OCI-LY7 (cell line): ENCODE results near the gene ISM2. TPM values are rescaled to one million over a fixed set of nuclear protein-coding genes. Genes with fewer than 3 reads are reported as not detected.

Experiments used
- BruUV-seq: library from RNA; stranded (reverse); fragments of 400-500 nt; replicated peaks from 2 replicates; lab custom pipeline; 2021; lab: Mats Ljungman, UMichigan
- CTCF ChIA-PET: fragments of 300-600 bp; sonication (Branson Sonifier 250); formaldehyde crosslinking; loops from one replicate; lab custom pipeline; 2022; ENCODE audit warnings: antibody characterized with exemption; ENCODE audit not compliant: unreplicated experiment; lab: Charles Lee
- POLR2A ChIA-PET: fragments of 300-600 bp; sonication (Branson Sonifier 250); formaldehyde crosslinking; loops from one replicate; lab custom pipeline; 2022; ENCODE audit warnings: antibody characterized with exemption; lab: Charles Lee
- DNase-seq: peaks from one replicate; pipeline ENCODE4 v3.0.0-alpha.2; 2015; ENCODE audit warnings: low spot score
- H2AFZ ChIP-seq: fragments of 200-600 bp; sonication (generic), shearing (Covaris generic); 2 replicates; pipeline ENCODE4 v1.6.1; 2014; ENCODE audit warnings: mild to moderate bottlenecking, antibody characterized with exemption, low read length, moderate library complexity
- H3K27ac ChIP-seq: fragments of 200-600 bp; sonication (generic); 2 replicates; pipeline ENCODE4 v1.5.1; 2014; ENCODE audit warnings: mixed run types, low read depth, mild to moderate bottlenecking, moderate library complexity, low read length, inconsistent platforms; ENCODE audit not compliant: poor library complexity, severe bottlenecking
- H3K36me3 ChIP-seq: fragments of 200-600 bp; sonication (generic); 2 replicates; pipeline ENCODE4 v1.6.1; 2014; ENCODE audit warnings: mild to moderate bottlenecking, antibody characterized with exemption, low read length, moderate library complexity, mixed read lengths; ENCODE audit not compliant: insufficient read depth
- H3K4me1 ChIP-seq: fragments of 200-600 bp; sonication (generic); 2 replicates; pipeline ENCODE4 v1.5.1; 2014; ENCODE audit warnings: mild to moderate bottlenecking, low read length; ENCODE audit not compliant: insufficient read depth, poor library complexity, severe bottlenecking
- H3K4me2 ChIP-seq: fragments of 200-600 bp; sonication (generic); 2 replicates; pipeline ENCODE4 v1.6.1; 2014; ENCODE audit warnings: mild to moderate bottlenecking, low read length
- H3K4me3 ChIP-seq: fragments of 200-600 bp; sonication (generic); 2 replicates; pipeline ENCODE4 v1.5.1; 2014; ENCODE audit warnings: mild to moderate bottlenecking, low read depth, low read length; ENCODE audit not compliant: poor library complexity, severe bottlenecking
- H3K79me2 ChIP-seq: fragments of 200-600 bp; sonication (generic); 2 replicates; pipeline ENCODE4 v1.6.1; 2016; ENCODE audit warnings: low read depth, mild to moderate bottlenecking, low read length, moderate library complexity, mixed read lengths; ENCODE audit not compliant: insufficient read depth
- H3K9me2 ChIP-seq: fragments of 200-600 bp; sonication (generic); 2 replicates; pipeline ENCODE4 v1.6.1; 2016; ENCODE audit warnings: mild to moderate bottlenecking, low read length, mixed read lengths; ENCODE audit not compliant: insufficient read depth
- H3K9me3 ChIP-seq: fragments of 200-600 bp; sonication (generic); 2 replicates; pipeline ENCODE4 v1.6.1; 2014; ENCODE audit warnings: mild to moderate bottlenecking, mixed run types, low read length, mixed read lengths
- H4K20me1 ChIP-seq: fragments of 200-600 bp; sonication (generic); 2 replicates; pipeline ENCODE4 v1.6.1; 2014; ENCODE audit warnings: mild to moderate bottlenecking, antibody characterized with exemption, low read length, moderate library complexity, mixed read lengths; ENCODE audit not compliant: insufficient read depth
- CTCF ChIP-seq: fragments of 200-600 bp; sonication (generic); conservative IDR thresholded peaks from 2 replicates; pipeline ENCODE4 v1.5.1; 2014; ENCODE audit warnings: mild to moderate bottlenecking, antibody characterized with exemption, low read length, moderate library complexity, mixed read lengths
- EZH2phosphoT487 ChIP-seq: fragments of 200-600 bp; sonication (generic); IDR thresholded peaks from 2 replicates; pipeline ENCODE4 v1.6.1; 2018; ENCODE audit warnings: low read depth, borderline replicate concordance, mild to moderate bottlenecking, mixed run types, antibody characterized with exemption, low read length, moderate library complexity, mixed read lengths
- intact Hi-C: fragments of 100-400 bp; cut with micrococcal nuclease; formaldehyde crosslinking; loops from one replicate; pipeline ENCODE4 v1.10.0; 2022; ENCODE audit not compliant: unreplicated experiment
- total RNA-seq, 2 experiments: library from RNA; depleted of rRNA in 1 of 2; stranded (reverse); fragments of >200 nt in 1 of 2; shearing (Covaris generic) in 1 of 2; gene quantifications; 2 replicates each; pipeline ENCODE4 v1.2.3, GENCODE V29; 2014 to 2022

ISM2 gene
- total RNA-seq, 2 experiments from 2014 or later: not detected

DNA sequence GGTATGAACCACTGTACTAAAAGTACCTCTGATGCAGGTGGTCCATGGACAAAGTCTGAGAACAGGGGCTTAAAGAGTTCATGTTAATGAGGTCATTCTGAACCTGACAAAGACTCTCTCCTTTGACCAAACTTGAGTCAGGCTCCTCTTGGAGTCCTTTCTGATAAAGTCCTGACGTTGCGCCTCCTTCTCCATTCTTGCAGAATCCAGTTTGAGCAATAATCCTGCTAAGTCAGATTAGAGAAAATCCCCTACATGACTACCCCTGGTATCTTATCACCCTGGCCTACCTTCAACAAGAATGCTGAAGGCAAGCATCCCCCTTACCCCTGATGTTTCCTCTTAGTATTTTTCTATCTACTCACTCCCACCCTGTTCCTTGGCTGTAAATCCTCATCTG, 46.0 kb upstream of the ISM2 start:
- no peaks in the 10 kb centered on the region for H3K79me2 ChIP-seq
- H3K27ac ChIP-seq: no peak overlapping the region
- intact Hi-C loops: no loop called here
- BruUV-seq: no TSS peak
- no peaks in the 10 kb centered on the region for H3K9me3 ChIP-seq
- POLR2A ChIA-PET: interaction anchor here (1.0 to 1.9 kb wide), 3 partner anchors 8 to 117 kb away, joined by 3 to 8 read pairs (median 3); no protein-coding TSS in a partner anchor
- no peak overlapping the region for H2AFZ ChIP-seq
- H3K36me3 ChIP-seq: peaks cover 47% of the 10 kb centered on the region
- no peaks in the 10 kb centered on the region for H3K9me2 ChIP-seq
- no peak overlapping the region for H3K4me3 ChIP-seq
- no peak for TF ChIP-seq CTCF
- no peak for TF ChIP-seq EZH2phosphoT487
- CTCF ChIA-PET: no interaction called here
- H3K4me2 ChIP-seq: no peak overlapping the region
- H4K20me1 ChIP-seq: no peaks in the 10 kb centered on the region
- DNase-seq: no peak
- peaks cover 22% of the 10 kb centered on the region for H3K4me1 ChIP-seq

DNA sequence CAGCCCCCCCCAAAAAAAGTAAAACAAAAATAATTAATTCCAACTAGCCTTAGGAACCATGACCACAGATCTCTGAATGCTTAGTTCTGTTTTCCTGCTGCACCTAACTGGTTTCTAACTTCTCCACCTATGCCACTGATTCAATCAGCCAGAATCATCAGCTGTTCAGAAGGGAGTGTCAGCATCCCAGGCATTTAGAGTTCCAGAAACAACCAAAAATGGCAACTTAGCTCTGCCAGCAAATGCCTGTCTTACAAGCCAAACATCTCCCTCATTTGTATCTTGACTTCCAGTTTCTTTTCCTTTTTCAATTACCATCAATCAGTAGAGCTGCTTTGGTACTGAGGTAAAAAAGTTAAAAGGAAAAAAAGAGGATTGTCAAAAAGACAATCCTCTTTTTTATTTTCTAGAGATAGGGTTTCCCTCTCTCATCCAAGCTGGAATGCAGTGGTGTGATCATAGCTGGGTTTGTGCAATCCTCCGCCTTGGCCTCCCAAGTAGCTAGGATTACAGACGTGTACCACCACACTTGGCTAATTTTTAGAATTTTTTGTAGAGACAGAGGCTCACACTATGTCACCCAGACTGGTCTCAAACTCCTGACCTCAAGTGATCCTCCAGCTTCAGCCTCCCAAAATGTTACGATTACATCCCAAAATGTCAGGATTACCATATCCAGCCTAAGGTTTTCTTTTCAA, 45.2 kb upstream of the ISM2 start:
- Histone ChIP-seq H3K4me1 (peaks cover 22% of the 10 kb centered on the region), H3K9me3 (no peaks in the 10 kb centered on the region), H3K4me2 (no peak overlapping the region), H3K27ac (no peak overlapping the region), H4K20me1 (no peaks in the 10 kb centered on the region), H3K9me2 (no peaks in the 10 kb centered on the region), H3K79me2 (no peaks in the 10 kb centered on the region), H3K4me3 (no peak overlapping the region), H3K36me3 (peaks cover 39% of the 10 kb centered on the region), H2AFZ (no peak overlapping the region)
- ChIA-PET CTCF (no interaction called here), POLR2A (interaction anchor here (0.7 to 1.9 kb wide), 3 partner anchors 9 to 797 kb away, joined by 3 to 8 read pairs (median 3); no protein-coding TSS in a partner anchor)
- BruUV-seq: no TSS peak
- intact Hi-C loops: no loop called here
- TF ChIP-seq EZH2phosphoT487 (no peak), CTCF (no peak)
- no peak for DNase-seq

DNA sequence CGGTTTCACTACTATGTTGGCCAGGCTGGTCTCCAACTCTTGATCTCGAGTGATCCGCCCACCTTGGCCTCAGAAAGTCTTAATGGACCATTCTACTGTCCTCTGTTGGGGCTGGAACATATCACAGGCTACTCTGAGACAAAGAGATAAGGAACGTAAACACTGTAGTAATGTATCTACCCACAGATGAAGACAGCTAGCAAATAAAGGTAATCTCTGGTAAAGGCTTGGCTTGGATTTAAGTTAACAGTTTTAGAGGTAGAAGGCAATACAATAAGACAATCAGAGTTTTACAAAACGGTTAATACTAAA, 44.6 kb upstream of the ISM2 start:
- POLR2A ChIA-PET: interaction anchor here (0.7 to 1.9 kb wide), 4 partner anchors 10 to 798 kb away, joined by 3 to 8 read pairs (median 5); partner anchors contain the start of gene SNW1
- Histone ChIP-seq H4K20me1 (no peaks in the 10 kb centered on the region), H3K79me2 (no peaks in the 10 kb centered on the region), H3K4me1 (peaks cover 22% of the 10 kb centered on the region), H3K27ac (no peak overlapping the region), H3K9me3 (no peaks in the 10 kb centered on the region), H3K4me3 (no peak overlapping the region), H3K36me3 (peaks cover 34% of the 10 kb centered on the region), H2AFZ (no peak overlapping the region), H3K9me2 (no peaks in the 10 kb centered on the region), H3K4me2 (no peak overlapping the region)
- TF ChIP-seq CTCF: no peak
- TF ChIP-seq EZH2phosphoT487: no peak
- CTCF ChIA-PET: interaction anchor here (0.5 kb wide), 1 partner anchor 47 kb away, joined by 4 read pairs; no protein-coding TSS in a partner anchor
- intact Hi-C loops: no loop called here
- no TSS peak for BruUV-seq
- no peak for DNase-seq
